Smooth muscle cell (in vitro differentiated cells): ENCODE data around the gene CD302. TPM values are rescaled to one million over a fixed set of nuclear protein-coding genes. Genes with fewer than 3 reads are reported as not detected.

Source experiments
- DNase-seq: peaks from one replicate; lab custom pipeline; 2025; ENCODE audit not compliant: unreplicated experiment; lab: John Stamatoyannopoulos, UW
- H2AFZ ChIP-seq: fragments of 200-600 bp; sonication (generic); 2 replicates; pipeline ENCODE4 v1.6.0; 2016; ENCODE audit warnings: antibody characterized with exemption, low read depth, mild to moderate bottlenecking
- H3F3A ChIP-seq: fragments of 200-600 bp; sonication (generic); 2 replicates; pipeline ENCODE4 v1.6.0; 2017; ENCODE audit warnings: antibody characterized with exemption, low read depth
- H3K27ac ChIP-seq: fragments of 200-600 bp; sonication (generic); 2 replicates; pipeline ENCODE4 v1.5.1; 2016; ENCODE audit warnings: low read depth, mild to moderate bottlenecking
- H3K27me3 ChIP-seq: fragments of 200-600 bp; sonication (generic); 2 replicates; pipeline ENCODE4 v1.6.1; 2016; ENCODE audit warnings: low read depth, mild to moderate bottlenecking
- H3K36me3 ChIP-seq: fragments of 200-600 bp; sonication (generic); 2 replicates; pipeline ENCODE4 v1.5.1; 2016; ENCODE audit warnings: low read depth
- H3K4me1 ChIP-seq: fragments of 200-600 bp; sonication (generic); 2 replicates; pipeline ENCODE4 v1.5.1; 2016; ENCODE audit warnings: low read depth
- H3K4me2 ChIP-seq: fragments of 200-600 bp; sonication (generic); 2 replicates; pipeline ENCODE4 v1.6.0; 2016; ENCODE audit warnings: mild to moderate bottlenecking
- H3K4me3 ChIP-seq: fragments of 200-600 bp; sonication (generic); 2 replicates; pipeline ENCODE4 v1.5.1; 2016; ENCODE audit warnings: mild to moderate bottlenecking
- H3K79me2 ChIP-seq: fragments of 200-600 bp; sonication (generic); 2 replicates; pipeline ENCODE4 v1.6.0; 2016; ENCODE audit warnings: low read depth, mild to moderate bottlenecking
- H3K9ac ChIP-seq: fragments of 200-600 bp; sonication (generic); 2 replicates; pipeline ENCODE4 v1.6.0; 2016; ENCODE audit warnings: low read depth
- H3K9me3 ChIP-seq: fragments of 200-600 bp; sonication (generic); replicated peaks from 2 replicates; pipeline ENCODE4 v1.5.1; 2016; ENCODE audit warnings: low read depth
- H4K20me1 ChIP-seq: fragments of 200-600 bp; sonication (generic); 2 replicates; pipeline ENCODE4 v1.6.0; 2016; ENCODE audit warnings: low read depth
- CTCF ChIP-seq: fragments of 200-600 bp; sonication (generic); IDR thresholded peaks from 2 replicates; pipeline ENCODE4 v1.5.1; 2017; ENCODE audit warnings: borderline replicate concordance, mild to moderate bottlenecking, antibody characterized with exemption; ENCODE audit not compliant: insufficient read depth, poor library complexity, severe bottlenecking
- WGBS: methylation state at CpG from one replicate; pipeline ENCODE4 v1.1.7; 2016; ENCODE audit warnings: low lambda C conversion rate; 5-methylcytosine and 5-hydroxymethylcytosine counted together
- polyA plus RNA-seq: library from polyadenylated mRNA; unstranded; fragments of >200 nt; fragmentation: Nextera tagmentation; extraction: Ambion mirVana; gene quantifications from 2 replicates; pipeline ENCODE4 v1.2.1, GENCODE V29; 2016
- total RNA-seq: library from RNA; depleted of rRNA; stranded (reverse); fragments of >200 nt; gene quantifications from 2 replicates; pipeline ENCODE4 v1.2.3, GENCODE V29; 2014

CD302 gene
- total and polyA plus RNA-seq, 2 experiments from 2014 or later = 1.00 to 2.2 TPM

GRCh38 chr2:159744363-159744762 lies 53.6 kb downstream of the CD302 start:
- Histone ChIP-seq H3F3A (no peaks in the 10 kb centered on the region), H3K27ac (peak overlapping the region; percentile 5), H4K20me1 (peaks cover 94% of the 10 kb centered on the region), H3K4me2 (no peak overlapping the region), H3K9me3 (no peaks in the 10 kb centered on the region), H3K9ac (no peak overlapping the region), H3K27me3 (no peaks in the 10 kb centered on the region), H3K79me2 (peaks cover 89% of the 10 kb centered on the region), H3K36me3 (peaks cover 35% of the 10 kb centered on the region), H3K4me3 (no peak overlapping the region), H3K4me1 (no peaks in the 10 kb centered on the region), H2AFZ (no peak overlapping the region)
- TF ChIP-seq CTCF = no peak
- 53% methylated on average over 3 of the region's 3 CpGs for WGBS
- no peak for DNase-seq

GRCh38 chr2:159742846-159743245 lies 55.2 kb downstream of the CD302 start:
- peaks cover 96% of the 10 kb centered on the region for H4K20me1 ChIP-seq

GRCh38 chr2:159738509-159739390 lies 59.3 kb downstream of the CD302 start:
- Histone ChIP-seq H3K9me3 (no peaks in the 10 kb centered on the region), H2AFZ (no peak overlapping the region), H3K4me1 (no peaks in the 10 kb centered on the region), H4K20me1 (peaks cover 100% of the 10 kb centered on the region), H3F3A (no peaks in the 10 kb centered on the region), H3K27ac (no peak overlapping the region), H3K27me3 (no peaks in the 10 kb centered on the region), H3K9ac (no peak overlapping the region), H3K79me2 (peaks cover 99% of the 10 kb centered on the region), H3K36me3 (peaks cover 14% of the 10 kb centered on the region), H3K4me3 (no peak overlapping the region), H3K4me2 (no peak overlapping the region)
- 95% methylated on average over 15 of the region's 15 CpGs for WGBS
- no peak for DNase-seq
- TF ChIP-seq CTCF = no peak

More at GRCh38 chr2:159742846-159743245, 55.2 kb downstream of the CD302 start:
- Histone ChIP-seq H3K27me3 (no peaks in the 10 kb centered on the region), H3K4me3 (no peak overlapping the region), H3K9ac (no peak overlapping the region), H3K4me1 (no peaks in the 10 kb centered on the region), H3F3A (no peaks in the 10 kb centered on the region), H3K27ac (no peak overlapping the region), H3K36me3 (peaks cover 26% of the 10 kb centered on the region), H2AFZ (no peak overlapping the region), H3K4me2 (no peak overlapping the region), H3K9me3 (no peaks in the 10 kb centered on the region), H3K79me2 (peaks cover 89% of the 10 kb centered on the region)
- over 99% methylated on average over 6 of the region's 6 CpGs for WGBS
- DNase-seq = no peak
- TF ChIP-seq CTCF = no peak
